ENCODE data around the gene C11orf16.

DNA sequence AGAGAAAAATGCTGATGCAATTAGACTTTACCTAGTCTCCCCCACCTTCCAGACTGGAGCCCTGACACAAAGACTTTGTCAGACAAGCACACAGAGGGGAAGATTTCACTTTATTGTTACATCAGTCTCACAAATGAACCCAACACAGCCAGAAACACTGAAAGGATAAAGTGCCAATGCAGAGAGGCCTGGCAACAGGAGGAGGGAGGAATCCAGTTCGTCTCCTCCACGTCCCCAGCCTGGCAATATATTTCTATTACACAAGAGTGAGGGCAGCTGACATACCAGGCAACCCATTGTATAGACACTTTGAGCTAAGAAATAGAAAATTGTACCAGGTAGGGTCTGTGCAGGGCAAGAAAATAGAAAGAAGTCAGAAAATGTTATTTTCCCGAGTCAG is 47.7 kb upstream of the C11orf16 start:
- no peak for TF ChIP-seq ZBTB20 (tag by site-specific recombination; IDR thresholded peaks at IDR 0.05)
- no peak for TF ChIP-seq ZNF121 (tag by site-specific recombination; IDR thresholded peaks at IDR 0.05)
- no peak for TF ChIP-seq ZNF24 (tag by site-specific recombination; IDR thresholded peaks at IDR 0.05)

Data from HEK293 (cell line).